ENCODE results near the gene SSR3. TPM values are rescaled to one million over a fixed set of nuclear protein-coding genes. Genes with fewer than 3 reads are reported as not detected.

Gene SSR3
- total RNA-seq, 4 donors from 2014 or later = 69.5 to 116 (median 93.2) TPM

- no peak for TF ChIP-seq CTCF (IDR thresholded peaks at IDR 0.05; ENCODE audit: low read depth)
These were observed 1.9 kb downstream of the SSR3 start for GRCh38 chr3:156552973-156553372.

- no peak for TF ChIP-seq CTCF (IDR thresholded peaks at IDR 0.05; ENCODE audit: low read depth)
These were observed 3.2 kb downstream of the SSR3 start for GRCh38 chr3:156551746-156552145.

DNA sequence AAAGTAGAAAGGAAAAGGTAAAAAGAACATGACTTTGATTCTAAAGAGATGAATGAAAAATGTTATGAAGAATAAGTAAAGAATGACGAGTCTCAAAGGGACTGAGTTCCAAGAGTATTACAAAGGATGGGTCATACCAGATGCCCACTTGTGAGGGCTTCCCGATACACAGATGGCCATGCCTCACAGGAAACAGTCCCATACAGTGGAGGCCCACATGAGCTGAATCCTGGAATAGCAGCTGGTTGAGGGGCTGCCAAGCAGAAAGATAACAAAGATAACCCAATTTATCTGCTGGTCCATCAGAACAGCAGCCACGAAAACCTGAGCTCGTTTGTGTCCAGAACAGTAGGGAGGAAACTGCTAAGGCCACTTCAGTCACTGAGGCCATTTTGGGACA is 3.7 kb downstream of the SSR3 start:
- TF ChIP-seq CTCF (IDR thresholded peaks at IDR 0.05; ENCODE audit: low read depth) = no peak

DNA sequence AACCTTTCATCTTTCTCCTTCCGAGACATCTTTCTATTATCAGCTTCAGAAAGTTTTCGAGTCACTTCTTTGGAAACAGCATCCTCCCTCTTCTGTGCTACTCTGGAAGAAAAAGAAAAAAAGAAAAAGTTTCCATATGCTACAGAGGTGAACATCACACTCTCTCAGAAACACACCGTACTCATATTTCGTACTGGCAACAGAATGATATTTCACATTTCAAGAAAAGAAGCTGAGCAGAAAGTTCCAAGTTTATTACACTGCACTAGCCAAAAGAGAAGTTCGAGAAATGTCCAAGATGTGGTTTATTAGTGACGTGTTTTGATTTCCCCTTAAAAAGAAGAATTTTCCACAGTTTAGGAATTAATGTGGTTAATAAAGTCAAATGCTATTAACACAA is 6.0 kb downstream of the SSR3 start:
- TF ChIP-seq CTCF (IDR thresholded peaks at IDR 0.05; ENCODE audit: low read depth) = no peak

- TF ChIP-seq CTCF (IDR thresholded peaks at IDR 0.05; ENCODE audit: low read depth) = no peak
These were observed 6.8 kb downstream of the SSR3 start for GRCh38 chr3:156548041-156548687.

DNA sequence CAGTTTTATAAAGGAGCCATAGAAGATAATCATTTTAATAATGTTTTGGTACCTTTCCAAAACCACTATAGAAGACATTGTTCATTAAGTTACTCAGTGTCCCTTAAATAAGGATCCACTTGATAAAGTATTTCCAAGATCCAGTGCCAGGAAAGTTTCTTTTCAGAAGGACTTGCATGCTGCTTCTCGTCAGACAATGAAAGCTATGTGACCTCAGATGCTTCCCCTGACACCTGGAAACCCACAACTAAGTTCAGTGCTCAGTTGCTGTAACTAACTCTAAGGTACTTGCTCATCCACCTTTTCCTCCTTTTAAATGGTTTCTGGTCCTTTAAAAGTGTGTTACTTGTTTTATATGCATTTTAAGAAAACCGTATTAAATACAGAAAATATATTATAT is 7.3 kb downstream of the SSR3 start:
- TF ChIP-seq CTCF (IDR thresholded peaks at IDR 0.05; ENCODE audit: low read depth) = no peak

DNA sequence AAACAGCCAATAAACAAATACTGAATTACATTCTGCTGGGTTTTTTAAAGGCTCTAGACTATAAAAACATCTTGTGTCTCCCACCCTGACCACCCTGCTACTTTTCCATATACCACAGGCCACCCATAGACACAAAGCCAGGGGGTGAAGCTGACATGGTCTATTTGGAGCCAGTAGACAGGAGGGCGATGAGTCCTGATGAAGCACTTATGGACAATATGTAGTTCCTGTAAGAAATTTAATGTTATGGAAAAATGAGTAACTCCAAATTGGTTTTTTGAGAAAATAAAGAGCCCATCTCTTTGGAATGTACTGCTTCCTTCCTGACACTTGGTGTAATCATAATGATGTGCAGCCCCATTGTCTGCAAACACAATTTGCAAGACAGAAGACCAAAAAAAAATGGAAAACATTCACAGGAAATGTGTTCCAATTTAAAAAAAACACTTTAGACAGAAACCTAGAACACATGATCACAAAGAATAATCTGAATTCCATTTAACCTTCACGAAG is 11.8 kb downstream of the SSR3 start:
- no peak for TF ChIP-seq CTCF (IDR thresholded peaks at IDR 0.05; ENCODE audit: low read depth)

Data from subcutaneous adipose tissue (tissue), 4 donors.